Epithelial cell of prostate (primary cell): ENCODE data around the gene PLAC1.

Experiments
- DNase-seq: peaks from one replicate; pipeline ENCODE4 v3.0.0-alpha.2; 2011; ENCODE audit warnings: low read depth, low spot score
- H3K27ac ChIP-seq: fragments of 450-650 bp; 2 replicates; pipeline ENCODE4 v1.5.1; 2017; ENCODE audit warnings: mild to moderate bottlenecking

PLAC1 gene

GRCh38 chrX:134658002-134658759, at the start of gene PLAC1:
Gene PLAC1, minus strand, starts transcription at chrX:134658471. Its CDS starts 91,789 bp downstream, at chrX:134566682.
- peak within 1 kb of the TSS; percentile 66 for H3K27ac ChIP-seq
- no peak for DNase-seq

GRCh38 chrX:134706138-134706537, 47.9 kb upstream of the PLAC1 start:
- no peak for DNase-seq

DNA sequence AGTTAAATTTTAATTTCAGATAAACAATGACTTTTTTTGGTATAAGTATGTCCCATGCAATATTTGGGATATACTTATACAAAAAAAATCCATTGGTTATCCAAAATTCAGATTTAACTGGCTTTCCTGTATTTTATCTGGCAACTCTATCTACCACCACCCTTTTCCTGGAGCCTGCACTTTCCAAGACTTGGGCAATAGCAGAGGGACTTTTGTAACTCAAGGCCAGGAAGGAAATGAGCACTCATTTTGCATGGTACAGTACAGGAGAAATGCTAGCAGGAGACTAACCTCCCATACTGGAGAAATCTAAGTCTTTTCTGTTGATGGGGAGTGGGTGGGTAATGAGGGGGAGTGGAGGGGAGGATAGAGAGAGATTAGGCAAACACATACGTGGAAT, 37.7 kb upstream of the PLAC1 start:
- DNase-seq: no peak
- no peak overlapping the region for H3K27ac ChIP-seq

More at GRCh38 chrX:134706138-134706537, 47.9 kb upstream of the PLAC1 start:
- H3K27ac ChIP-seq: no peak overlapping the region

DNA sequence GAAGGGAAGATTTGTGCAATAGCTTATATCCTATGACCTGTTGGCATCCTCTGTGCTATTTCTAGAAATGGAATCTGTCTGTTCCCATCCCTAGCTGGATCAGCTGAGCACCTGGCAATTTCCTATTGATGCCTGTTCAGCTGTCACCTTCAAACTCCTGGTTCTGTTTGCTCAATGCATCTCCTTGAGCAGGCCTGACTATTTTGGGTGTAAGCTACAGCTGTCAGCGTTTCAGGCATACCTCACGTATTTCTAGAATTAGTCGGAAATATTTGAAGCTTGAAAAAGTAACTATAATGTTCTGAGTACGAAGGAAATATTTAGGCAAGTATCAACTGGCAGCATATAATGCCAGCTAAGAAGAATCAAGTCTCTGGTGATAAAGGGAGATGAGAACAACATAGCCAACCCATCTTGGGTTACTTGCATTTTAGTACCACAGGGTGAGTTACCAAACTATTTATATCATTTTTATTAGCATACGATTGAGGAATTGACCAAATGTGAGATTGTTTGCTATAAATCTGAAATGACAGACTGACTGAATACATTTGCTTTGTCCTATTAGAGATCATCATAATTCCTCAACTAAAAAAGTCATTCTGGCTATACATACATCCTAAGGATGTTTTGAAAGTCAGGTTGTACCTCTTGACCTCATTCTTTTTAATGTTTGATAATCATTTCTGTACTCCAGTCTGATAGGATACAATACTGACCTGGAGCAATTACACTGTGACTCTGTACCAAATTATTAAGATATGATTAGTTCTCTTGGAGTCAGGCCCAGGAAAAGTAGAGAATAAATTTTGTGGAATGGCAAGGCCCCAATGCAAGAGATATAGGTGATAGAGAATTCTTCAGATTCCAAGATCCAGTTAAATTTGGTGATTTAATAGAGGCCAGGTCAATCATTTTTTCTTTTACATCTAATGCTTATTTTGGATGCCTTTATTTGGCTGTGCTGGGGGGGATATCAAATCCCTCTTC, 36.4 kb upstream of the PLAC1 start:
- H3K27ac ChIP-seq: peak overlapping the region; percentile 70
- no peak for DNase-seq

DNA sequence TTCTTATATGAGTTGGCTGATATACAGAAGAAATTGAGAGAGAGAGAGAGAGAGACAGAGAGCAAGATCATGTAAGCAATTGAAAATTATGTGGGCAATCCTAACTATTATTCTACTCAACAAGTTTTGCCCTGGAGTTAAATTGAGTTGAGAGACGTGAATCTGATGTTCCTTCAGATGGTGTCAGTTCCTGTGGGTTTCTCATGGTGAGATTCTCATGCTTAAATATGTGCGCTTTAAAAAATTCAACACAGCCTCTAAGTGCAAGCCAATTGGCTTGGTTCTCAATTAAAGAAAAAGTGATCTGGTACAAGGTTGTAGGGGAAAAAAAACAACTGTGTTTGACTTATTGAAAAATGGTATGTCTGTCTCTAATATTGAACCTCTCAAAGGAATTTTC, 35.4 kb upstream of the PLAC1 start:
- no peak for DNase-seq
- H3K27ac ChIP-seq: peak overlapping the region; percentile 70

DNA sequence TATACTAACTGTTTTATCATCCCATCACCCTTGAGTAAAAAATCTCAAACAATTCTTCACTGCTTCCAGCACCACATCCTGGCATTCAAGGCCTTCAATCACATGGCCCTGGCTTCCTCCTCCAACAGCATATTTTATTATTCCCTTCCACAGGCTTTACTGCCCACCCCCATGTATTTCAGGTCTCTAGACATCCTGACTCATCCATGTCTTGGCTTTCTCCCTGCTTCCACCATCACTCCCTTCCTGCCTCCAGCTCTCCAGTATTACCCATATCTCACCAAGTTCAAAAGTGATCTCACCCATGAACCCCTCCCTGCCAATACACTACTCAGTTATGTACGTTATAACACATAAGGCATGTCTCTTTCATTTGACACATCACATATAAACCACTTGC, 34.7 kb upstream of the PLAC1 start:
- no peak for DNase-seq
- H3K27ac ChIP-seq: peak overlapping the region; percentile 70

DNA sequence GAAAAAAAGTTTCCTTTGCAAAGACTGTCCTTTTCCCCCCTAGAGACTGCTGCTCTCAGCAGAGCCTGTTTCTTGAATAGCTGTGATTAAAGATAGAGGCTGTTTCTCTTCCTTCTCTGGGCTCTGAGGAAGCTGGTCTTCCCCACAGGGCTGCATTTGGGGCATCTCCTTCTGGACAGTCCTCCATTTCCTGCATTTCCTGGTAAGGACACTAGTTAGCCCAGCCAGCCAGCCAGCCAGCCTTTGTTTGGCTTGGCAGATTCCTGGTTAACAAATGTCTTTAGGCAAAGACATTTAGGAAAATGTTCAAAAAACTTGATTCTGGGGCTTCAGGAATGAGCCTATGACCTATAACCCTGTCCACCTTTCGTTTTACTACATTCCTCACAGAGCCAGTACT, 34.0 kb upstream of the PLAC1 start:
- DNase-seq: no peak
- peak overlapping the region; percentile 70 for H3K27ac ChIP-seq

DNA sequence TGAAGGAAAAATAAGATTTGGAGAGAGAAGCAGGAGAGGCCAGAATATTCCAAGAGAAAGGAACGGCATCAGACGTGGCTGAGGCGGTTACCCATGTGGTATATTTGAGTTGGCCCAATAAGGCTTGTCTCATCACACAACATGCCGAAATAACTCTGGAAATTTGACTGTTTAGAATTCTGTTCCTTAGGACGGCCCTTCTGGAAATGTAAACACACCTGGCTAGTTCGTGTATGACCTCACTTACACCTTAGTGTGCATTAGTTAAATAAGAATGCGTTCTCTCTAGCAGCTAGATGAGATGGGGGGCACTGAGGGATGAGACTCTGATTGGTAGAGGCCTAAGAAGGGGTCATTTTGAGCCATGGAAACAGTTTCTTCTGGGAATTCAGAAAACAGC, 33.2 kb upstream of the PLAC1 start:
- peak overlapping the region; percentile 70 for H3K27ac ChIP-seq
- DNase-seq: no peak

DNA sequence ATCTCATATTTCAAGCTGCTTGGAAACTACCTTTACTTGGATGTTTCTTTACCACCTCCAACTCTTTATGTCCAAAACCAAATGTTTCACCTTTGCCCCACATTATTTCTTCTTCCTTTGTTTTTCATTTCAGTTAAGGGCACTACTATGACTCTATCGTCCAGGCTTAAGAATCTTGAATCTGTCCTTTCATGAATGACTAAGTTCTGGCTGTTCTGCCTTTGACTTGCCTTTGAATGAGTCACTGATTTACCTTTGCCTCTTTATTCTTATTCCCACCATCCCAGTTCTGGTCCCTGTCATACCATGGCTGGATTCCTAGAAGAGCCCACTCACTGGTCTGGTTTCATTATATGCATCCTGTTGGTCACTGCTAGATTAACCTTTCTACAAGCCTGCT, 30.6 kb upstream of the PLAC1 start:
- no peak for DNase-seq
- peak overlapping the region; percentile 77 for H3K27ac ChIP-seq

- peak overlapping the region; percentile 77 for H3K27ac ChIP-seq
- DNase-seq: no peak
These were observed 30.0 kb upstream of the PLAC1 start for GRCh38 chrX:134688031-134688823.

DNA sequence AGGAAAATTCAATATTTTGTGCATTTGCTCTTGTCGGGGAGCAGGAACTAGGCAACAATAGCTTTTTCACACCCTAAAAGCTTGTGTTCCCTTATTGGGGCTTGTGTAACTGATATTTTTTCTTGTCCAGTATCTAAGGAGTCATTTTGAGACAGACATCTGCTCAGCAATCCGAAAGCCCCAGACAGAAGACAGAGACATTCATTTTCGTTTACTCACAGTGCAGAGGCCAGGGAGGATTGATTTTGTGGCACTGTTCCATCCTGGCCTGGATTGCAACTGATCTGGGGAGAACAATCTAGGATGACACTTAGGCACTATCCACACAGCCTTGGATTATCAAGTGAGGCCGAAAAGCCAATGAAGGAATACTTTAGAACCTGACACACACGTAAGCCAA, 27.4 kb upstream of the PLAC1 start:
- H3K27ac ChIP-seq: peak overlapping the region; percentile 77
- no peak for DNase-seq

- peak overlapping the region; percentile 77 for H3K27ac ChIP-seq
- no peak for DNase-seq
These were observed 26.7 kb upstream of the PLAC1 start for GRCh38 chrX:134684956-134685355.

- no peak for DNase-seq
- no peak overlapping the region for H3K27ac ChIP-seq
These were observed 25.2 kb upstream of the PLAC1 start for GRCh38 chrX:134683351-134684005.

- no peak for DNase-seq
- no peak overlapping the region for H3K27ac ChIP-seq
These were observed 23.8 kb upstream of the PLAC1 start for GRCh38 chrX:134682081-134682480.

DNA sequence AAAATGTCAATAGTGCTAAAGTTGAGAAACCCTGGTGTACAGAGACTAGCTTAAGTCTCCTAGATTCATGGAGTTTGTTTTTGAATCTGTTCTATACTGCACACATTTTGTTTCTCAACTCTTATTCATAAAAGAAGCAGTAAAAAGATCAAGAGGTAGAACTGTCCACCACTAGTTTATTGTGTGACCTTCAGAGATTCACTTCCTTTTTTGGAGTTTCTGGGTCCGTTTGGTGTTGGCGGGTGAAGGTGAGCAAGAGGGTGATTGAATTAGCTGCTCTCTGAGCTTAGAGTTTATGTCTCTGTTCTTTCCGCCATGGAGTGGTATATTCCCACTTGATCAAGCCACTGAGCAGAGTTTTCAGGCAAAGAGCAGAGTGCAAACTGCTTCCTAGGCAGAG, 21.4 kb upstream of the PLAC1 start:
- H3K27ac ChIP-seq: no peak overlapping the region
- DNase-seq: no peak

DNA sequence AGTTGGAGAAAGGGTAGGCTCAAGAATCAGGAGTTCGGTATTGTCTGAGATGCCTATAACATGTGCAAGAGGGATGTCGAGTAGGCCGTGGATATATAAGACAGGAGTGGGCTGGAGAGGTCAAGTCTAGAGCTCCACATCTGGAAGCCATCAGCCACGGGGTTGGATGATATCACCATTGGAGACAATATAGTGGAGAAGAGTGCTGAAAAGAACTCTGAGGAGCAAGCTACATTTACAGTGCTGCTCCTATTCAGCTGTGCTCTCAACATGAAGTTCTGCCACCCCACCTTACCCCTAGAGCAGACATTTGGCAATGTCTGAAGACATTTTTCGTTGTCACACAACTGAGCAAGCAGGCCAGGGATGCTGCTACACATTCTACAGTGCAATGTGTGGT, 20.9 kb upstream of the PLAC1 start:
- no peak for DNase-seq

DNA sequence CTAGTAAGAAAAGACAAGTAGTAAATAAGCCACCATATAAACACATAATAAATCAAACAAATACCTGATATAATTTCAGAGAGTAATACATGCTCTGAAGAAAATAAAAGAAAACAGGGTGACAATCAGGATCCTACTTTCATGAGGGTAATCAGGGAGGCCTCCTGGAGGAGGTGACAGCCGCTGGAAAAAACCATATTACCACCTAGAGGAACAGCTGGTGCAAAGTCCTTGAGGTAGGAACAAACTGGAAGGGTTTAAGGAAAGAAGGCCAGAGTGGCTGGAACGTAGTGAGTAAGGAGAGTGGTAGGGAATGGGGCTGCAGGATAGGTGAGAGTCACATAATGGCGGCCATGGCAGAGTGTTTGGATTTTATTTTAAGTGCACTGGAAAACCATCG, 19.1 kb upstream of the PLAC1 start:
- no peak overlapping the region for H3K27ac ChIP-seq
- DNase-seq: no peak

More for the DNA sequence above, 20.9 kb upstream of the PLAC1 start:
- no peak overlapping the region for H3K27ac ChIP-seq

DNA sequence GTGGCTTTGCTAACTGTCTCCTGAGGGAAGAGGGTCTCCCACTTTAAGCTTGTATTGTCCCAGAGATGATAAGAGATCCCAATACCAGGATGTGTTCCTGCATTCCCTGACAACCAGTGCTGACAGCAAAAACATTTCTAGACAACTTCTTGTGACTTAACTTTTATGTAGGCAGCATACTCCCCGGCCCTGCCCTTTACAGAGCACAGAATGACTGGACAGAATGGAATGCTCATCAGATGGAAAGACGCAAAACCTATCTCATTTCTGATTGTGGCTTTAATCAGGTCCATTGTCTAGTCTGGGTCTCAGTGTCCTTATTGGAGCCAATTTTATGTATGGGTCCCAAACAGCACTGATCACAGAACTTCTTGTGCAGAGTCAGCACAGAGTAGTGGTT, 18.2 kb upstream of the PLAC1 start:
- DNase-seq: no peak
- peak overlapping the region; percentile 54 for H3K27ac ChIP-seq

GRCh38 chrX:134673123-134673522, 14.9 kb upstream of the PLAC1 start:
- no peak overlapping the region for H3K27ac ChIP-seq
- no peak for DNase-seq

DNA sequence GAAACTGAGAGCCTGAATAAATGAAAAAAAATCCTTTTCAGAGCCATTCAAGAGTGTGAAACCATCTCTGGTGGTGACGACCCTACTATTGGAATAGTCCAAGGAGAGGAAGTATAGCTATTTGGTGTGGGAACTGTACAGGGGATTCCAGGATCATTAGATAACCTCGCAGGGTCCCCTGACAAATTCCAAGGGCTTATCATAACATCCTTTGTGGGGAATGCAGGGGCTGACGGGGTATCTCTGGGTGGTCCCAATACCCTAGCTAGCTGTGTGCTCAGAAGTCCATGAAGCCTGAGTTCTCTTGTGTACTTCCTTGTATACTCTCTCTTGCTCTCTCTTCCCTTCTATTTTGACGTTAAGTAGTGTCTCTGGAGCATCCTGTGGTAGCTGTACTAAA, 13.8 kb upstream of the PLAC1 start:
- H3K27ac ChIP-seq: no peak overlapping the region
- no peak for DNase-seq
